ENCODE data around the gene LORICRIN.

GRCh38 chr1:153260585-153261280 lies 1.2 kb downstream of the LORICRIN start:
- TF ChIP-seq MAX (IDR thresholded peaks at IDR 0.05) (no peak), REST (IDR thresholded peaks at IDR 0.05) (no peak)
- TF ChIP-seq, protein P1, sequence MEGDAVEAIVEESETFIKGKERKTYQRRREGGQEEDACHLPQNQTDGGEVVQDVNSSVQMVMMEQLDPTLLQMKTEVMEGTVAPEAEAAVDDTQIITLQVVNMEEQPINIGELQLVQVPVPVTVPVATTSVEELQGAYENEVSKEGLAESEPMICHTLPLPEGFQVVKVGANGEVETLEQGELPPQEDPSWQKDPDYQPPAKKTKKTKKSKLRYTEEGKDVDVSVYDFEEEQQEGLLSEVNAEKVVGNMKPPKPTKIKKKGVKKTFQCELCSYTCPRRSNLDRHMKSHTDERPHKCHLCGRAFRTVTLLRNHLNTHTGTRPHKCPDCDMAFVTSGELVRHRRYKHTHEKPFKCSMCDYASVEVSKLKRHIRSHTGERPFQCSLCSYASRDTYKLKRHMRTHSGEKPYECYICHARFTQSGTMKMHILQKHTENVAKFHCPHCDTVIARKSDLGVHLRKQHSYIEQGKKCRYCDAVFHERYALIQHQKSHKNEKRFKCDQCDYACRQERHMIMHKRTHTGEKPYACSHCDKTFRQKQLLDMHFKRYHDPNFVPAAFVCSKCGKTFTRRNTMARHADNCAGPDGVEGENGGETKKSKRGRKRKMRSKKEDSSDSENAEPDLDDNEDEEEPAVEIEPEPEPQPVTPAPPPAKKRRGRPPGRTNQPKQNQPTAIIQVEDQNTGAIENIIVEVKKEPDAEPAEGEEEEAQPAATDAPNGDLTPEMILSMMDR (IDR thresholded peaks at IDR 0.05; ENCODE audit: low read depth, low read length, missing input control) = no peak
